CD14-positive monocyte (primary cell): ENCODE measurements around the gene HARS2. TPM values are rescaled to one million over a fixed set of nuclear protein-coding genes. Genes with fewer than 3 reads are reported as not detected.

Experiments
- DNase-seq, 3 donors: peaks; one replicate each; pipeline ENCODE4 v3.0.0-alpha.2; 2011 to 2022
- H2AFZ ChIP-seq: 2 replicates; pipeline ENCODE4 v1.6.0; 2012; ENCODE audit warnings: mild to moderate bottlenecking, low read depth, low read length, inconsistent platforms; ENCODE audit not compliant: insufficient read depth, poor library complexity, severe bottlenecking
- H3K27ac ChIP-seq, 2 donors: 1 replicate in 1 of 2; 2 replicates in 1 of 2; pipeline ENCODE4 v1.5.1; 2012 to 2013; ENCODE audit warnings: low read length in 2 of 2, control low read depth in 1 of 2, inconsistent platforms in 1 of 2, low read depth in 1 of 2, mild to moderate bottlenecking in 1 of 2
- H3K27me3 ChIP-seq, 2 donors: one replicate each; pipeline versions ENCODE4 v1.6.0 to v1.6.1; 2011 to 2013; ENCODE audit warnings: low read length in 2 of 2; ENCODE audit not compliant: control insufficient read depth in 2 of 2, insufficient read depth in 2 of 2
- H3K36me3 ChIP-seq, 2 donors: replicated peaks in 1 of 2; 1 replicate in 1 of 2; 2 replicates in 1 of 2; pipeline versions ENCODE4 v1.5.1 to v1.6.1; 2012 to 2013; ENCODE audit warnings: low read length in 2 of 2, control low read depth in 1 of 2, inconsistent platforms in 1 of 2, mild to moderate bottlenecking in 1 of 2; ENCODE audit not compliant: insufficient read depth in 2 of 2, control insufficient read depth in 1 of 2
- H3K4me1 ChIP-seq, 2 donors: 1 replicate in 1 of 2; 2 replicates in 1 of 2; pipeline versions ENCODE4 v1.5.1 to v1.6.1; 2012 to 2013; ENCODE audit warnings: low read length in 2 of 2, control low read depth in 1 of 2, inconsistent platforms in 1 of 2, mild to moderate bottlenecking in 1 of 2, moderate library complexity in 1 of 2; ENCODE audit not compliant: insufficient read depth in 2 of 2, control insufficient read depth in 1 of 2
- H3K4me2 ChIP-seq: replicated peaks from 2 replicates; pipeline ENCODE3; 2012; ENCODE audit warnings: low read length, moderate library complexity, mild to moderate bottlenecking; ENCODE audit not compliant: poor library complexity, severe bottlenecking; ENCODE audit errors: extremely low read depth
- H3K4me3 ChIP-seq, 3 experiments: fragments of 200-600 bp in 1 of 3; sonication (generic) in 1 of 3; replicated peaks in 1 of 3; 1 replicate in 2 of 3; 2 replicates in 1 of 3; pipeline ENCODE4 v1.5.1; 2011 to 2013; ENCODE audit warnings: low read length in 3 of 3, mild to moderate bottlenecking in 3 of 3, control low read depth in 2 of 3, low read depth in 2 of 3, inconsistent platforms in 1 of 3, moderate library complexity in 1 of 3
- H3K79me2 ChIP-seq: 2 replicates; pipeline ENCODE4 v1.6.0; 2012; ENCODE audit warnings: mild to moderate bottlenecking, control low read depth, inconsistent platforms, low read length, moderate library complexity; ENCODE audit not compliant: insufficient read depth
- H3K9ac ChIP-seq: 2 replicates; pipeline ENCODE4 v1.6.0; 2017; ENCODE audit warnings: low read length, mild to moderate bottlenecking; ENCODE audit not compliant: insufficient read depth, poor library complexity, severe bottlenecking
- H3K9me3 ChIP-seq, 2 donors: replicated peaks in 1 of 2; 1 replicate in 1 of 2; 2 replicates in 1 of 2; pipeline versions ENCODE4 v1.5.1 to v1.6.1; 2012 to 2013; ENCODE audit warnings: low read length in 2 of 2, control low read depth in 1 of 2; ENCODE audit not compliant: control insufficient read depth in 1 of 2, insufficient read depth in 1 of 2
- H4K20me1 ChIP-seq: 2 replicates; pipeline ENCODE4 v1.6.0; 2012; ENCODE audit warnings: mild to moderate bottlenecking, low read length, control low read depth, moderate library complexity; ENCODE audit not compliant: insufficient read depth
- H3K27ac Mint-ChIP-seq, 7 donors: one replicate each; pipeline ENCODE4 v1.8.0; 2020; ENCODE audit warnings: mild to moderate bottlenecking in 7 of 7, mixed read lengths in 7 of 7, moderate library complexity in 6 of 7, inconsistent platforms in 2 of 7
- H3K27me3 Mint-ChIP-seq, 3 donors: one replicate each; pipeline ENCODE4 v1.8.0; 2021 to 2022; ENCODE audit warnings: low read depth in 3 of 3, mild to moderate bottlenecking in 3 of 3, mixed read lengths in 3 of 3, moderate library complexity in 3 of 3, inconsistent platforms in 1 of 3
- H3K36me3 Mint-ChIP-seq, 2 donors: one replicate each; pipeline ENCODE4 v1.8.0; 2020; ENCODE audit warnings: mixed read lengths in 2 of 2, inconsistent platforms in 1 of 2, mild to moderate bottlenecking in 1 of 2
- H3K4me1 Mint-ChIP-seq: one replicate; pipeline ENCODE4 v1.8.0; 2020; ENCODE audit warnings: mild to moderate bottlenecking, mixed read lengths
- H3K4me3 Mint-ChIP-seq, 2 donors: one replicate each; pipeline ENCODE4 v1.8.0; 2020; ENCODE audit warnings: mild to moderate bottlenecking in 2 of 2, mixed read lengths in 2 of 2, moderate library complexity in 1 of 2
- H3K9me3 Mint-ChIP-seq, 7 donors: one replicate each; pipeline ENCODE4 v1.8.0; 2020 to 2022; ENCODE audit warnings: mixed read lengths in 7 of 7, mild to moderate bottlenecking in 6 of 7, moderate library complexity in 6 of 7, inconsistent platforms in 2 of 7
- CTCF ChIP-seq: fragments of 200-600 bp; IDR thresholded peaks from one replicate; pipeline ENCODE4 v1.8.0; 2022; ENCODE audit warnings: antibody characterized with exemption, mild to moderate bottlenecking
- WGBS: methylation state at CpG from one replicate; pipeline ENCODE4 v1.1.5; 2013; ENCODE audit warnings: missing lambda C conversion rate; ENCODE audit not compliant: insufficient coverage; 5-methylcytosine and 5-hydroxymethylcytosine counted together
- intact Hi-C, 2 donors: fragments of 100-400 bp; cut with micrococcal nuclease; formaldehyde crosslinking; loops; one replicate each; pipeline versions ENCODE4 v1.15.0 to v1.15.1; 2023
- polyA plus RNA-seq, 3 donors: library from polyadenylated mRNA; depleted of rRNA in 1 of 3; unstranded in 2 of 3; stranded (reverse) in 1 of 3; fragments of 300-500 nt in 2 of 3; fragments of >200 nt in 1 of 3; fragmentation: Illumina TruSeq in 2 of 3; gene quantifications; 1 replicate in 2 of 3; 2 replicates in 1 of 3; pipeline ENCODE4 v1.2.3, GENCODE V29; 2012 to 2021

The HARS2 gene
- polyA plus RNA-seq, 3 donors: 6.4 to 26.1 (median 8.3) TPM

GRCh38 chr5:140673187-140673976 is 17.9 kb upstream of the HARS2 start, which contains the start of gene DND1:
TSS of gene DND1 (minus strand) at chr5:140673576. CDS start at chr5:140673542, 34 bp downstream.
- Mint-ChIP-seq H3K4me3 (no peak within 1 kb of the TSS), H3K4me1 (no peaks in the 10 kb centered on the region), H3K9me3 (peaks cover 0 to 5% (median 0%) of the 10 kb centered on the region in 7 donors), H3K27me3 (peaks cover 0 to 2% (median 0%) of the 10 kb centered on the region in 3 donors), H3K36me3 (peaks cover 84 to 97% of the 10 kb centered on the region in 2 donors), H3K27ac (peak within 1 kb of the TSS in 4 of 7 donors; percentile 42 to 79 (median 60))
- TF ChIP-seq CTCF: no peak
- 91% methylated on average over 25 of the region's 45 CpGs for WGBS
- Histone ChIP-seq H3K79me2 (no peaks in the 10 kb centered on the region), H3K9me3 (no peaks in the 10 kb centered on the region), H4K20me1 (peaks cover 15% of the 10 kb centered on the region), H3K9ac (no peak within 1 kb of the TSS), H2AFZ (no peak within 1 kb of the TSS), H3K4me2 (no peak within 1 kb of the TSS), H3K4me3 (no peak within 1 kb of the TSS), H3K36me3 (peaks cover 82 to 99% of the 10 kb centered on the region in 2 donors), H3K27ac (peak within 1 kb of the TSS in 1 of 2 donors; percentile 38), H3K27me3 (no peaks in the 10 kb centered on the region), H3K4me1 (no peaks in the 10 kb centered on the region)
- DNase-seq: no peak
- intact Hi-C loops: no loop called here

GRCh38 chr5:140674211-140674610 is 17.0 kb upstream of the HARS2 start:
- DNase-seq: no peak
- WGBS: no CpG with 5 or more reads among the region's 2 CpGs
- peaks cover 0 to 2% (median 0%) of the 10 kb centered on the region in 3 donors for H3K27me3 Mint-ChIP-seq
- Histone ChIP-seq H3K4me2 (no peak overlapping the region), H3K9me3 (no peaks in the 10 kb centered on the region), H3K4me3 (no peak overlapping the region), H3K79me2 (no peaks in the 10 kb centered on the region), H3K27ac (peak overlapping the region in 1 of 2 donors; percentile 38), H2AFZ (no peak overlapping the region), H3K36me3 (peaks cover 79 to 99% of the 10 kb centered on the region in 2 donors), H3K9ac (no peak overlapping the region), H4K20me1 (peaks cover 8% of the 10 kb centered on the region), H3K4me1 (no peaks in the 10 kb centered on the region), H3K27me3 (no peaks in the 10 kb centered on the region)
- no peaks in the 10 kb centered on the region for H3K4me1 Mint-ChIP-seq
- H3K9me3 Mint-ChIP-seq: peaks cover 0 to 5% (median 0%) of the 10 kb centered on the region in 7 donors
- intact Hi-C loops: no loop called here
- no peak for TF ChIP-seq CTCF
- H3K4me3 Mint-ChIP-seq: no peak overlapping the region
- H3K36me3 Mint-ChIP-seq: peaks cover 83 to 96% of the 10 kb centered on the region in 2 donors
- peak overlapping the region in 4 of 7 donors; percentile 37 to 79 (median 52) for H3K27ac Mint-ChIP-seq
